GM19468 (cell line): ENCODE results near the gene KLHL26.

ENCODE experiments used
- ATAC-seq: cut with Tn5 transposase; IDR thresholded peaks from one replicate; pipeline ENCODE4 v1.9.1; 2021; ENCODE audit warnings: mild to moderate bottlenecking, moderate library complexity, moderate number of reproducible peaks; ENCODE audit not compliant: unreplicated experiment; ENCODE audit errors: extremely low read depth

The KLHL26 gene

DNA sequence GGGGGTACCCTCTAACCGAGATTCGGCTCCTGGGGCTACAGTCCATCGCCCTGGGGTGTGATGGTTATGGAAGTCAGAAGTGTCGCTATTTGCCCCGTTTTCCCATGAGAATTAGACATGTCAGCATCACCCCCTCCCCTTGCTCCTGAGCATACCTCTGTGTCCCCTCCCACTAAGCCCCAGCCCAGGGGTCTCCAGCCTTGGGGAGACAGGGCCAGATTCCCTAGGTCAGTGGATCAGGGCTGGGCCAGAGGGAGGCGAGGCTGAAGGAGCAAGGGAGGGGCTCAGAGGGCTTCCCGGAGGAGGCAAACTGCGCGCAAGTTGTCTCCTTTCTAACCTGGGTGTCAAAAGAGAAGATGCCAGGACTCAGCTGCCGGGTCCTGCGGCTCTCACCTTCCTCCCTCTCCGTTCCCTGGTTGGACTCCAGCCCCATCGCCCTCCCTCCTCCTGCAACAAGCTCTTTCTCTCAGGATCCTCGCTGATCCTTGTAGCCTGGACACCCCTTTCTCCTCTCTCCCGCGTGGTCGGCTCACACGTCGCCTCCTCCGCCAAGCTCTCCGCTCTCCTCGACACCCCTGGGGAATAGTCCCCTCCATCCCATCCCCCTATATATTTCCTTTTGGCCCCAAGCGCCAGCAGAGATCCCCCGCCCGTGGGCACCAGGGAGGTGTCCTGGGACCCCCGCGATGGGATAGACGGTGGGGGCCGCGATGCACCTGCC is 24.6 kb upstream of the KLHL26 start:
- no peak for ATAC-seq

DNA sequence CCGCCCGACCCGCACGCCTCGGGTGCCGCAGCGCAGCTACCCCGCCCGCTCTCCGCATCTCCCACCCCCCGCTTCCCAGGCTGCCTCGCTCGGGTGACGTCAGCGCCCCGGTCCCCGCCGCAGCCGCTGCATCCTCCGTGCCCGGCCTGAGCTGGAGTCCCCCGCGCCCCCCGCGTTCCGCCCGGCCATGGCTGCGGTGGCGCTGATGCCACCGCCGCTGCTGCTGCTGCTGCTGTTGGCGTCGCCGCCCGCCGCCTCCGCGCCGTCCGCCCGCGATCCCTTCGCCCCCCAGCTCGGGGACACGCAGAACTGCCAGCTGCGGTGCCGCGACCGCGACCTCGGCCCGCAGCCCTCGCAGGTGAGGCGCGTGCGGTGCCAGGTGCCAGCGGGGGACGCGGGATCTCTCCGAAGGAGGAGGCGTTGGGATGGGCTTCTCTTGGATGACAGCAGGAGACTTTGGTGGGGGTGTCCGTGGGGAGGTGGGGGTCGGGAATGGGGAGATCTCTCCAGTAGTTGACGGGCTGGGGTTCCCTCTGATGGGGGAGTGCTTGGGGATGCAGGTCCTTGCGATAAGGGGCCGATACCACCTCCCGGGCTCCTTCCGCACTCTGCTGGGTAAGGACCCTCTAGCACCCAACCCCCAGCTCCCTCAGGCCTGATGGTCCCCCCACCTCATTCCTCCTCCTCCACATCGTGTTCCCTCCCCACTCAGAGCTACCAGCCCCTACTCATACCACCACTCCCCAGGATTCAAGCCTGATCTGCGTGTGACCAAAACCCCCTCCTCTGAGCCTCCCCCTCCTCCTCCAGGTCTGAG is 23.8 kb upstream of the KLHL26 start, which contains the start of gene TMEM59L:
TMEM59L (plus strand) TSS at position 99 of the 817 bp plus-strand sequence; CDS start at position 188, 89 bp downstream.
- no peak for ATAC-seq

DNA sequence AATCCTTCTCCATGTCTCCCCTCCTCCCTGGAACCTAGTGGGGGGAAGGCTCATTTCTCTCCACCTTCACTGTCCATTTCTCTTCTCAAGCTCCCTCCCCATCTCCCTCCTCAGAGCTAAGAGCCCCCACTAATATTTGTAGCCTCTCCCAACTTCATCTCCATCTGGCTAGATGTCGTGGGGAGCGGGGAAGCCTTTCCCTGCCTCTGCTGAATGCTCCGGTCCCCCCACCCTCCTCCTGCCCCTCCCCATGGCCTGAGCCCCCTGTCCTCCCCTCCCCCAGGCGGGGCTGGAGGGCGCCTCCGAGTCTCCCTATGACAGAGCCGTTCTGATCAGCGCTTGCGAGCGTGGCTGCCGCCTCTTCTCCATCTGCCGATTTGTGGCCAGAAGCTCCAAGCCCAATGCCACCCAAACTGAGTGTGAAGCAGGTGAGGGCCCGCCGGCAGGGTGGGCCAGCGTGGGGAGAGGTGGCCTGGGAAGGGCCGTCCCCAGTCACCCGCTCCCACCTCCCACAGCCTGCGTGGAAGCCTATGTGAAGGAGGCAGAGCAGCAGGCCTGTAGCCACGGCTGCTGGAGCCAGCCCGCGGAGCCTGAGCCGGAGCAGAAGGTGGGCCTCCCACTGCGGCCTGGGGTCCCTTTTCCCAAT is 23.1 kb upstream of the KLHL26 start:
- no peak for ATAC-seq

GRCh38 chr19:18616023-18616422 is 20.8 kb upstream of the KLHL26 start:
- no peak for ATAC-seq

DNA sequence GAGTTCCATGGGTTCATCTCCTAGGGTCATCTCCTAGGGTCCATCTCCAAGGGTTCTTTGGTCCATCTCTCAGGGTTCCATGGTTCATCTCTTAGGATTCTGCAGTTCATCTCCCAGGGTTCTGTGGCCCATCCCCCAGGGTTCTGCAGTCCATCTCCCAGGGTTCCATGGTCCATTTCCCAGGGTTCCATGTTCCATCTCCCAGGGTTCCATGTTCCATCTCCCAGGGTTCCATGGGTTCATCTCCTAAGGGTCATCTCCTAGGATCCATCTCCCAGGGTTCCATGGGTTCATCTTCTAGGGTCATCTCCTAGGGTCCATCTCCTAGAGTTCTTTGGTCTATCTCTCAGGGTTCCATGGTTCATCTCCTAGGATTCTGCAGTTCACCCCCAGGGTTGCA is 19.3 kb upstream of the KLHL26 start:
- ATAC-seq = no peak

- no peak for ATAC-seq
These were observed 18.6 kb upstream of the KLHL26 start for GRCh38 chr19:18618236-18618635.

- no peak for ATAC-seq
These were observed 16.5 kb upstream of the KLHL26 start for GRCh38 chr19:18620311-18620710.

DNA sequence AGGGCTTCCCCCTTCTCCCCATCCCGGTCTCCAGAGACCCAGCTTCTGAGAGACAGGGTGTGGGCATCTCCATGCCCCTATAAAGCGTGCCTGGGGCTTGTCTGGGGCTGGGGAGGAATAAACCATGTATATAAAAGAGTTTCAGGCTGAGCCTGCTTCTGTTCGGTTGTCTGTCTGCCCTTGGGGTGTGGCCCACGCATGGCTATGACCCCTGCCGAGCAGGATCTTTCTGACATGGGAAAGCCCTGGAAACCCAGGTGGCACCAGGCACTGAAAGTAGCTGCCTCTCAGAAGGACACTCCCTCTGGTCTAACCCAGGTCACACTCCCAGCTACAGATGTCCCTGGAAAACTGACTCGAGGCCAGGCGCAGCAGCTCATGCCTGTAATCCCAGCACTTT is 15.9 kb upstream of the KLHL26 start:
- no peak for ATAC-seq

GRCh38 chr19:18626906-18627305 is 9.9 kb upstream of the KLHL26 start:
- no peak for ATAC-seq

- no peak for ATAC-seq
These were observed 7.4 kb upstream of the KLHL26 start for GRCh38 chr19:18629166-18630088.

GRCh38 chr19:18633321-18633720 is 3.5 kb upstream of the KLHL26 start:
- ATAC-seq = no peak

GRCh38 chr19:18634612-18635297 is 2.1 kb upstream of the KLHL26 start:
- no peak for ATAC-seq

DNA sequence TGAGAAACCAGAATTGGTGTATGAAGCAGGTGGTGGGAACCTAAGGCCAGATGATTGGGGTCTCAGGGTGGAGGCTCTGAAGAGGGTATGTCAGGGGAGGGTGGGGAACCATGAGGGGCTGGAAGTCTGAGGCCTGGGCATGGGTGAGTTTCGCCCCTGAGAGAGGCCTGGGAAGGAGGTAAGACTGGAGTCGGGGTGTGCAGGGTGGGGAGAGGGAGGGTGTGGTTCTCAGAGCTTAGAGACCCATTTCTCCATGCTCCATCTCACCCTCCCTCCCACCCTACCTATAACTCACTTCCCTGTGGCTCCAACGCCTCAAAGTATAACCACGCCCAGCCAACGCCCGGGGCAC is 1.0 kb upstream of the KLHL26 start:
- ATAC-seq = no peak

DNA sequence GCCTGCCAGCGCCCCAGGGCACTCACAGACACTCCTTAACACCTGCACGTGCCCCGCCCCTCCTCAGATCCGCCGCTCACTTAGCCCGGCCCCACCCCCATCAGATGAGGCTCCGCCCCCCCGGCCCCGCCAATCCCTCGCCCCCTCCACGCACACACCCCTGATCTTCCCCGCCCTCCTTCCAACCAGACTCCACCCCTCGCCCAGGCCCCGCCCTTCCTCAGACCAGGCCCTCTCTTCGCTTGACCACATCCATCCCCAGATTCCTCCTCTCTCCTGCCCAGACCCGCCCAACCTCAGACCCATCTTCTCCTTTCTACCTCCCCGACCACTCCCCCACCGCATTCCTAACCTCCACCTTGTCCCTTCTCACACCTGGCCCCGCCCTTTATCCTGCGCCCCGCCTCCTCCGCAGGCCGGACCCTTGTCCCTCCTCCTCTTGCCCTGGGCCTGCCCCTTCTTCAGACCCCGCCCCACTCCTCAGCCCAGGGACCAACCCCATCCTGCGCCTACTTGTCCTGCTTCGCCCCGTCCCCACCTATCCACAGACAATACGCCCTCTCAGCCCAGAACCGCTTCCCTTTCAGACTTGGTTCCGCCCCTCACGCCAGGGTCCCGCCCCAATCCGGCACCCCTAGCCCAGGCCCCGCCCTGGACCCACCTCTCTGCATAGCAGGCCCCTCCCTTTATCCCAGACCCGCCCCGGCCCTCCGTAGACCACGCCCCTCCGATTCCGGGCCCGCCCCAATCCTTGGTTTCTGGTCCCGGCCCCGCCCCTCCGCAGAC is 452 bp upstream of the KLHL26 start:
- peak; percentile 51 for ATAC-seq

DNA sequence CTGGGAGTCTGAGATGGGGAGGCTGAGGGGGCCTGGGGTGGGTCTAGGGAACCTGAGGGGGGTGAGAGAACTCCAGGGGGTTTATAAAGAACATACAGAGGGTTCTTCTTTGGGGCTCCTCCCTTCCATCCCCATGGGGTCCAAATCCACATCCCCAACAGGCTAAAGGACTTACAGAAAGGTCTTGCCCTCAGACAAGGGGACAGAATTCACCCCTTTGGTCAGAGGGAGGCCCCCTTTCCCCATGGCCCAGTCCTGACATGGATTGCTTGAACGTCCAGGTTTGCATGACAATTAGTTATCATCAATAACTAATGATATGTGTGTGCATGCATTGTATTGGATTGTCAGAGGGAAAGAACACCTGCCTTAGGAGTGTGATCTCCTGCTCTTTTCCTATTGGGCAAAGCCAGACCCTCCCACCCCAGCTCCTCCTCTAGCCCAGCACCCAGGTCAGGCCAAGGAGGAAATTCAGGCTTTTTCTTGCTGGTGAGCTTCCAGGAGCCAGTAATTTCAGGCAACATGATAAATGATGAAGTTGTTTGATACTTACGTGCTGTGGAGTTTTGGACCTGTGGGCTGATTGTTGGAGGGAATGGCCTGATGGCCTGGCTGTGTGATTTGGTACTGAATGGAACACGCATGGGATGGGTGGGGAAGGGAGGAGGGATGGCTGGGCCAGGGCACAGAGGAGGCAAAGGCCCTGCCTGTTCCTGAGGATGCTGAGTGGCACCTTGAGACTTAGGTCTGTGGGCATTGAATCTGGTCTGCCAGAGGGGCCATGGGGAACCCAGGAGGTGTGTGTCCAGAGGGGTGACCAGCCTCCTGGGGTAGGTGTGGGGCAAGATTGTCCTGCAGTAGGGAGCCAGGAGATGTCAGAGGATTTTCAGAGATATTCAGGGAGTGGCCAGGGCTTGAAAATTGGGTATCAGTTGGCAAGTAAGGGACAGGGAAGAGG is 1.1 kb downstream of the KLHL26 start:
- ATAC-seq = no peak

- no peak for ATAC-seq
These were observed 2.9 kb downstream of the KLHL26 start for GRCh38 chr19:18639706-18640243.
